SU-DHL-6 (cell line): Measurements from ENCODE around the gene MRPL54.

Experiments used
- H2AFZ ChIP-seq: fragments of 200-600 bp; sonication (generic); 2 replicates; pipeline ENCODE4 v1.6.1; 2014; ENCODE audit warnings: low read depth, mild to moderate bottlenecking, moderate library complexity, mixed read lengths, antibody characterized with exemption, low read length; ENCODE audit not compliant: severe bottlenecking
- H3F3A ChIP-seq: fragments of 200-600 bp; shearing (Covaris generic); 2 replicates; pipeline ENCODE4 v1.6.0; 2016; ENCODE audit warnings: antibody characterized with exemption, mild to moderate bottlenecking; ENCODE audit not compliant: insufficient read depth
- H3K27ac ChIP-seq: fragments of 200-600 bp; sonication (generic); 2 replicates; pipeline ENCODE4 v1.5.1; 2016; ENCODE audit warnings: low read depth, mild to moderate bottlenecking, low read length, moderate library complexity, mixed read lengths
- H3K27me3 ChIP-seq: fragments of 200-600 bp; sonication (generic), shearing (Covaris generic); 2 replicates; pipeline ENCODE4 v1.6.0; 2014; ENCODE audit warnings: mild to moderate bottlenecking, low read length
- H3K36me3 ChIP-seq: fragments of 200-600 bp; sonication (generic); 2 replicates; pipeline ENCODE4 v1.6.1; 2014; ENCODE audit warnings: mild to moderate bottlenecking, low read length, mixed read lengths
- H3K4me2 ChIP-seq: fragments of 300-600, 200-600 bp; shearing (Covaris generic), sonication (generic); 2 replicates; pipeline ENCODE4 v1.6.0; 2014; ENCODE audit warnings: low read length, low read depth, mild to moderate bottlenecking; ENCODE audit not compliant: poor library complexity, severe bottlenecking
- H3K4me3 ChIP-seq: fragments of 200-600 bp; sonication (generic); 2 replicates; pipeline ENCODE4 v1.5.1; 2014; ENCODE audit warnings: antibody characterized with exemption, low read length, mild to moderate bottlenecking, mixed read lengths; ENCODE audit not compliant: insufficient read depth, poor library complexity, severe bottlenecking
- H3K79me2 ChIP-seq: fragments of 200-600 bp; sonication (generic); 2 replicates; pipeline ENCODE4 v1.6.1; 2014; ENCODE audit warnings: mild to moderate bottlenecking, low read length, moderate library complexity; ENCODE audit not compliant: insufficient read depth
- H3K9ac ChIP-seq: fragments of 200-600 bp; sonication (generic); 2 replicates; pipeline ENCODE4 v1.7.0; 2014; ENCODE audit warnings: mild to moderate bottlenecking, low read length
- H3K9me2 ChIP-seq: fragments of 200-600 bp; sonication (generic); replicated peaks from 2 replicates; pipeline ENCODE4 v1.6.1; 2014; ENCODE audit warnings: low read length; ENCODE audit not compliant: insufficient read depth
- H3K9me3 ChIP-seq: fragments of 200-600 bp; sonication (generic); 2 replicates; pipeline ENCODE4 v1.6.1; 2014; ENCODE audit warnings: low read length, mixed read lengths; ENCODE audit not compliant: insufficient read depth
- H4K20me1 ChIP-seq: fragments of 200-600 bp; sonication (generic); 2 replicates; pipeline ENCODE4 v1.6.1; 2014; ENCODE audit warnings: low read depth, mild to moderate bottlenecking, antibody characterized with exemption, low read length, moderate library complexity, mixed read lengths
- EZH2phosphoT487 ChIP-seq: fragments of 200-600 bp; sonication (generic), shearing (Covaris generic); conservative IDR thresholded peaks from 2 replicates; pipeline ENCODE4 v1.6.1; 2018; ENCODE audit warnings: mild to moderate bottlenecking, antibody characterized with exemption, low read length, moderate library complexity, mixed read lengths
- TF ChIP-seq, protein P1 (sequence below): fragments of 200-600 bp; sonication (generic); IDR thresholded peaks from one replicate; pipeline ENCODE4 v1.5.1; 2017; ENCODE audit warnings: antibody characterized with exemption, mild to moderate bottlenecking, low read length, moderate library complexity; ENCODE audit not compliant: insufficient read depth, poor library complexity, severe bottlenecking

MRPL54 gene

DNA sequence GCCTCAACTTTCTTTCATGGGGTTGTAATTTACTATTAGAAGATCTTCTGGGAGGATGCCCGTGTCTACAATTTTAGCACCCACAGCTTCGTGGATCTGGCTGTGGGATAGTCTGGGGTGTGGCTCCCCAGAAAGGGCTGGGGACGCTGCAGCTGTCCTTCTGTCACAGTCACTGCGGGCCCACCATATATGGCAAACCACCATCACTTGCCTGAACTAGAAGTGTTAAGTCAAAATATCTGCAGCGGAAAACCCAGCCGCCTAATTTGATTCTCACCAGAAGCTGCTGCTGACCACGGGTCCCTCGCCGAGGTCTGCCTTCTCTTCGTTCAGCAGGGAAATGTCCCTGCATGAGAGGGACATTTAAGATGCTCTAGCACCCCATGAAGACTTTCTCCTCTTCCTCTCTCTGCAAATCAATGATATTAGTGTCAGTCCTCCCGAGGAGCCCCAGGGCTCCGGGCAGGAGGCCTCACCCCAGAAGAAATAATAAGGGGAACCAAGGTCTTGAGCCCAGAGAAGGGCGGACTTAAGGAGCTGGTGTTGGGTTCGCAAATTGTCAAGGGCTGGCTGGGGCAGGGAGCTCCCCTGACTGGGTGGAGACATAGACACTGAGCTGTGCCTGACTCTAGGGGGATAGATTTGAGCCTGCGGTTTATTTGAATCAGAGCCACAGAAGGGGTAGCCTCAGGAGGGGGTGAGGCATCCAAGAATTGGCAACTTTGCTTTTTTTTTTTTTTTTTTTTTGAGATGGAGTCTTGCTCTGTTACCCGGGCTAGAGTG is 26.7 kb downstream of the MRPL54 start:
- no peak overlapping the region for H3K4me2 ChIP-seq
- no peak overlapping the region for H2AFZ ChIP-seq
- no peaks in the 10 kb centered on the region for H4K20me1 ChIP-seq
- H3K79me2 ChIP-seq = no peaks in the 10 kb centered on the region
- TF ChIP-seq, protein P1, sequence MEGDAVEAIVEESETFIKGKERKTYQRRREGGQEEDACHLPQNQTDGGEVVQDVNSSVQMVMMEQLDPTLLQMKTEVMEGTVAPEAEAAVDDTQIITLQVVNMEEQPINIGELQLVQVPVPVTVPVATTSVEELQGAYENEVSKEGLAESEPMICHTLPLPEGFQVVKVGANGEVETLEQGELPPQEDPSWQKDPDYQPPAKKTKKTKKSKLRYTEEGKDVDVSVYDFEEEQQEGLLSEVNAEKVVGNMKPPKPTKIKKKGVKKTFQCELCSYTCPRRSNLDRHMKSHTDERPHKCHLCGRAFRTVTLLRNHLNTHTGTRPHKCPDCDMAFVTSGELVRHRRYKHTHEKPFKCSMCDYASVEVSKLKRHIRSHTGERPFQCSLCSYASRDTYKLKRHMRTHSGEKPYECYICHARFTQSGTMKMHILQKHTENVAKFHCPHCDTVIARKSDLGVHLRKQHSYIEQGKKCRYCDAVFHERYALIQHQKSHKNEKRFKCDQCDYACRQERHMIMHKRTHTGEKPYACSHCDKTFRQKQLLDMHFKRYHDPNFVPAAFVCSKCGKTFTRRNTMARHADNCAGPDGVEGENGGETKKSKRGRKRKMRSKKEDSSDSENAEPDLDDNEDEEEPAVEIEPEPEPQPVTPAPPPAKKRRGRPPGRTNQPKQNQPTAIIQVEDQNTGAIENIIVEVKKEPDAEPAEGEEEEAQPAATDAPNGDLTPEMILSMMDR = no peak
- no peak for TF ChIP-seq EZH2phosphoT487
- no peaks in the 10 kb centered on the region for H3K9me2 ChIP-seq
- no peak overlapping the region for H3K27ac ChIP-seq
- no peaks in the 10 kb centered on the region for H3K27me3 ChIP-seq
- no peak overlapping the region for H3K4me3 ChIP-seq
- H3K36me3 ChIP-seq = no peaks in the 10 kb centered on the region
- no peak overlapping the region for H3K9ac ChIP-seq
- H3F3A ChIP-seq = no peaks in the 10 kb centered on the region
- no peaks in the 10 kb centered on the region for H3K9me3 ChIP-seq

DNA sequence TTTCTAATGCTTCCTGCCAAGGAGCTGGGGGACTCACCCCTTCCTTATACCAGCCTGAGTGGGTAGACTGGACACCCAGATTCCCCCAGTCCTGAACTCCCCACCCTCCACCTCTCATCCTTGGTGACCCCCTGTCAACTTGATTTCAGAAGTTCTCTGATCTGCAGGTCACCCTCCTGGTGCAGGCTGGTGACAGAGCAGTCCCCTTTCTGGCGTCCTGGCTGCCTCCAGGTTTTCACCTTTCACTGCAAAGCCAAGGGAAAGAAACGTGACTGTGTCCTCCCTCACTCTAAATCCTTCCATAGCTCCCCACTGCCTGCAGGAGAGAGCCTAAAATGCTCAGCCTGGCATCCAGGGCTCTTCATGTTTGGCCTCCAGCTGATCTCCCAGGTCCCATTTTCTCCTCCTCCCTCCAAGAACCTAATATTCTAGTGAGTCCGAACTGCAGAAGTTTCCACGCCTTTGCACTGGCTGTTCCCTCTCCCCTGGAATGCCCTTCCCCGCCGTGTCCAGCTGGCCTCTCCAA is 27.8 kb downstream of the MRPL54 start:
- Histone ChIP-seq H3K79me2 (no peaks in the 10 kb centered on the region), H3F3A (no peaks in the 10 kb centered on the region), H3K9me3 (no peaks in the 10 kb centered on the region), H3K4me2 (no peak overlapping the region), H4K20me1 (no peaks in the 10 kb centered on the region), H3K36me3 (no peaks in the 10 kb centered on the region), H2AFZ (no peak overlapping the region), H3K4me3 (no peak overlapping the region), H3K9ac (no peak overlapping the region), H3K27me3 (no peaks in the 10 kb centered on the region), H3K27ac (no peak overlapping the region), H3K9me2 (no peaks in the 10 kb centered on the region)
- TF ChIP-seq EZH2phosphoT487 = no peak
- TF ChIP-seq, protein P1 = no peak

DNA sequence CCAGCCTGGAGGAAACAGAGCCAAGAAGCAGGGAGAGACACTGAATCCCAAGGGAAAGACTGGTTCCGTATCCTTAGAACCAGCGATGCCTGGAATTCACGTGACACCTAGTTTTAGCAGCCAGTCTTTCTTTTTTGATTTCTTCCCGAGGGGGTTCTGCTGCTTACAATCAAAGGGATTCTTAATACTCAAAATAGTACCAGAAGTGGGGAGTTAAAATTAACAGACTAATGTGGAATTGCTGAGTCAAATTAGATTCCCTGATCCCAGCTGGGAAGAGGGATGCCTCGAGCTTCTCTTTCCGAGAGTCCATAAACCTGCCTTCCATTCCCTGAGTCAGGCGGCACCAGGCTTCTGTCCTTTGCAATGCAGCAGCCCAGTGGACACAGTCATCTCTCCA is 28.5 kb downstream of the MRPL54 start:
- H4K20me1 ChIP-seq = no peaks in the 10 kb centered on the region
- no peak overlapping the region for H3K27ac ChIP-seq
- TF ChIP-seq, protein P1 = no peak
- TF ChIP-seq EZH2phosphoT487 = no peak
- H2AFZ ChIP-seq = no peak overlapping the region
- no peaks in the 10 kb centered on the region for H3K9me3 ChIP-seq
- no peaks in the 10 kb centered on the region for H3K36me3 ChIP-seq
- H3K27me3 ChIP-seq = no peaks in the 10 kb centered on the region
- H3K79me2 ChIP-seq = no peaks in the 10 kb centered on the region
- no peak overlapping the region for H3K4me2 ChIP-seq
- no peaks in the 10 kb centered on the region for H3K9me2 ChIP-seq
- H3F3A ChIP-seq = no peaks in the 10 kb centered on the region
- no peak overlapping the region for H3K4me3 ChIP-seq
- no peak overlapping the region for H3K9ac ChIP-seq
